HepG2 (cell line): ENCODE results near the gene RAD50. TPM values are rescaled to one million over a fixed set of nuclear protein-coding genes. Genes with fewer than 3 reads are reported as not detected.

Experiments
- FOXA3 ChIP-seq: IDR thresholded peaks from 2 replicates; pipeline ENCODE4 v1.6.1; 2016; ENCODE audit warnings: missing genetic modification reagents, missing compliant biosample characterization
- FOXK1 ChIP-seq: sonication (generic); formaldehyde crosslinking; IDR thresholded peaks from 2 replicates; pipeline ENCODE4 v1.4.0; 2020; ENCODE audit warnings: low read depth, missing genetic modification reagents, borderline replicate concordance
- JUND ChIP-seq: sonication (generic); formaldehyde crosslinking; IDR thresholded peaks from 2 replicates; pipeline ENCODE4 v1.8.0; 2022; ENCODE audit warnings: mild to moderate bottlenecking, missing genetic modification reagents
- MIER3 ChIP-seq: IDR thresholded peaks from 2 replicates; pipeline ENCODE4 v1.6.1; 2016; ENCODE audit warnings: missing compliant biosample characterization, borderline replicate concordance
- NKX3-1 ChIP-seq: sonication (generic); formaldehyde crosslinking; IDR thresholded peaks from 2 replicates; pipeline ENCODE4 v1.5.0; 2020; ENCODE audit warnings: missing genetic modification reagents
- NPAS2 ChIP-seq: sonication (generic); formaldehyde crosslinking; IDR thresholded peaks from 2 replicates; pipeline ENCODE4 v1.8.0; 2022; ENCODE audit warnings: mild to moderate bottlenecking, missing genetic modification reagents, borderline replicate concordance
- RBAK ChIP-seq: sonication (generic); formaldehyde crosslinking; IDR thresholded peaks from 2 replicates; pipeline ENCODE4 v1.5.1; 2020; ENCODE audit warnings: mild to moderate bottlenecking, missing genetic modification reagents
- SETDB1 ChIP-seq: sonication (generic); formaldehyde crosslinking; IDR thresholded peaks from 2 replicates; pipeline ENCODE4 v1.5.1; 2020; ENCODE audit warnings: missing genetic modification reagents, mild to moderate bottlenecking, borderline replicate concordance
- U2AF2 ChIP-seq: fragments of 200-400 bp; formaldehyde crosslinking; IDR thresholded peaks from 2 replicates; pipeline ENCODE4 v1.6.1; 2017; ENCODE audit warnings: low read depth, mild to moderate bottlenecking, low read length
- ZBTB2 ChIP-seq: sonication (generic); formaldehyde crosslinking; IDR thresholded peaks from 2 replicates; pipeline ENCODE4 v1.8.0; 2022; ENCODE audit warnings: low read depth, missing genetic modification reagents
- ZNF496 ChIP-seq: sonication (generic); formaldehyde crosslinking; IDR thresholded peaks from 2 replicates; pipeline ENCODE4 v1.8.1; 2023; ENCODE audit warnings: mild to moderate bottlenecking, moderate library complexity, missing genetic modification reagents; ENCODE audit not compliant: insufficient replicate concordance
- ZSCAN25 ChIP-seq: sonication (generic); formaldehyde crosslinking; IDR thresholded peaks from 2 replicates; pipeline ENCODE4 v1.8.0; 2022; ENCODE audit warnings: mild to moderate bottlenecking, missing genetic modification reagents
- ZSCAN29 ChIP-seq: sonication (generic); formaldehyde crosslinking; conservative IDR thresholded peaks from 2 replicates; pipeline ENCODE4 v1.4.0; 2020; ENCODE audit warnings: mild to moderate bottlenecking, missing genetic modification reagents
- polyA plus RNA-seq, 8 experiments: library from polyadenylated mRNA; depleted of rRNA in 3 of 8; stranded (reverse) in 7 of 8; unstranded in 1 of 8; fragments of >200 nt; fragmentation: Illumina TruSeq in 4 of 8; extraction: Trizol in 4 of 8; gene quantifications; 2 replicates each; pipeline versions ENCODE4 v1.2.1 to v1.2.3, GENCODE V29; 2011 to 2016; ENCODE audit warnings: low read depth in 4 of 8, missing spikeins in 1 of 8, mixed read lengths in 1 of 8; ENCODE audit not compliant: insufficient read depth in 1 of 8
- total RNA-seq, 5 experiments: library from RNA; depleted of rRNA; stranded (reverse); fragments of >200 nt; fragmentation: Illumina TruSeq; extraction: Trizol; gene quantifications; 2 replicates each; pipeline ENCODE4 v1.2.3, GENCODE V29; 2016; ENCODE audit warnings: low read depth in 1 of 5
- TF ChIP-seq, protein P1 (sequence below), 2 experiments: sonication (generic) in 1 of 2; formaldehyde crosslinking in 1 of 2; IDR thresholded peaks; 2 replicates each; pipeline versions ENCODE4 v1.6.1 to v1.9.0; 2014 to 2022; ENCODE audit warnings: antibody characterized with exemption in 1 of 2, borderline replicate concordance in 1 of 2, inconsistent platforms in 1 of 2, low read depth in 1 of 2, missing genetic modification reagents in 1 of 2
- TF ChIP-seq, protein P2 (sequence below): sonication (generic); formaldehyde crosslinking; IDR thresholded peaks from 2 replicates; pipeline ENCODE4 v1.4.0; 2020; ENCODE audit warnings: missing genetic modification reagents

Gene RAD50
- total and polyA plus RNA-seq, 2 of the 13 experiments (the other 11 are each of a cell fraction or from before 2014, with no cell fraction given), result 19.2 to 23.4 TPM

GRCh38 chr5:132556763-132557477 is at the start of gene RAD50 (continued):
- TF ChIP-seq, protein P1, sequence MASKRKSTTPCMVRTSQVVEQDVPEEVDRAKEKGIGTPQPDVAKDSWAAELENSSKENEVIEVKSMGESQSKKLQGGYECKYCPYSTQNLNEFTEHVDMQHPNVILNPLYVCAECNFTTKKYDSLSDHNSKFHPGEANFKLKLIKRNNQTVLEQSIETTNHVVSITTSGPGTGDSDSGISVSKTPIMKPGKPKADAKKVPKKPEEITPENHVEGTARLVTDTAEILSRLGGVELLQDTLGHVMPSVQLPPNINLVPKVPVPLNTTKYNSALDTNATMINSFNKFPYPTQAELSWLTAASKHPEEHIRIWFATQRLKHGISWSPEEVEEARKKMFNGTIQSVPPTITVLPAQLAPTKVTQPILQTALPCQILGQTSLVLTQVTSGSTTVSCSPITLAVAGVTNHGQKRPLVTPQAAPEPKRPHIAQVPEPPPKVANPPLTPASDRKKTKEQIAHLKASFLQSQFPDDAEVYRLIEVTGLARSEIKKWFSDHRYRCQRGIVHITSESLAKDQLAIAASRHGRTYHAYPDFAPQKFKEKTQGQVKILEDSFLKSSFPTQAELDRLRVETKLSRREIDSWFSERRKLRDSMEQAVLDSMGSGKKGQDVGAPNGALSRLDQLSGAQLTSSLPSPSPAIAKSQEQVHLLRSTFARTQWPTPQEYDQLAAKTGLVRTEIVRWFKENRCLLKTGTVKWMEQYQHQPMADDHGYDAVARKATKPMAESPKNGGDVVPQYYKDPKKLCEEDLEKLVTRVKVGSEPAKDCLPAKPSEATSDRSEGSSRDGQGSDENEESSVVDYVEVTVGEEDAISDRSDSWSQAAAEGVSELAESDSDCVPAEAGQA (IDR thresholded peaks at IDR 0.05; ENCODE audit: low read depth), result peak; percentile 63; the same call in 1 of the 2 replicates
- TF ChIP-seq, protein P1 (CRISPR knock-in tag; IDR thresholded peaks at IDR 0.05; ENCODE audit: borderline replicate concordance), result no peak
- 0 out of 2 replicates have a peak, but pooled peaks have one; percentile 23 for TF ChIP-seq RBAK (CRISPR knock-in tag)
- peak; percentile 59; the same call in 1 of the 2 replicates for TF ChIP-seq ZSCAN29 (CRISPR knock-in tag)
- TF ChIP-seq ZNF496 (CRISPR knock-in tag), result no peak
- TF ChIP-seq FOXK1 (CRISPR knock-in tag), result peak; percentile 88; the same call in 1 of the 2 replicates
- TF ChIP-seq FOXA3 (CRISPR knock-in tag), result peak; percentile 50; the same call in 1 of the 2 replicates
- TF ChIP-seq NPAS2 (CRISPR knock-in tag), result no peak
- 0 out of 2 replicates have a peak, but pooled peaks have one; percentile 42 for TF ChIP-seq JUND (CRISPR knock-in tag)
- TF ChIP-seq NKX3-1 (CRISPR knock-in tag), result 0 out of 2 replicates have a peak, but pooled peaks have one; percentile 80
- TF ChIP-seq ZBTB2 (CRISPR knock-in tag), result peak; percentile 92
- 0 out of 2 replicates have a peak, but pooled peaks have one; percentile 19 for TF ChIP-seq SETDB1 (CRISPR knock-in tag)
- TF ChIP-seq MIER3 (CRISPR knock-in tag), result peak; percentile 90; the same call in 1 of the 2 replicates
- TF ChIP-seq, protein P2, sequence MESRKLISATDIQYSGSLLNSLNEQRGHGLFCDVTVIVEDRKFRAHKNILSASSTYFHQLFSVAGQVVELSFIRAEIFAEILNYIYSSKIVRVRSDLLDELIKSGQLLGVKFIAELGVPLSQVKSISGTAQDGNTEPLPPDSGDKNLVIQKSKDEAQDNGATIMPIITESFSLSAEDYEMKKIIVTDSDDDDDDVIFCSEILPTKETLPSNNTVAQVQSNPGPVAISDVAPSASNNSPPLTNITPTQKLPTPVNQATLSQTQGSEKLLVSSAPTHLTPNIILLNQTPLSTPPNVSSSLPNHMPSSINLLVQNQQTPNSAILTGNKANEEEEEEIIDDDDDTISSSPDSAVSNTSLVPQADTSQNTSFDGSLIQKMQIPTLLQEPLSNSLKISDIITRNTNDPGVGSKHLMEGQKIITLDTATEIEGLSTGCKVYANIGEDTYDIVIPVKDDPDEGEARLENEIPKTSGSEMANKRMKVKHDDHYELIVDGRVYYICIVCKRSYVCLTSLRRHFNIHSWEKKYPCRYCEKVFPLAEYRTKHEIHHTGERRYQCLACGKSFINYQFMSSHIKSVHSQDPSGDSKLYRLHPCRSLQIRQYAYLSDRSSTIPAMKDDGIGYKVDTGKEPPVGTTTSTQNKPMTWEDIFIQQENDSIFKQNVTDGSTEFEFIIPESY (CRISPR knock-in tag), result peak; percentile 63; the same call in 1 of the 2 replicates
- TF ChIP-seq U2AF2, result peak; percentile 81; the same call in 1 of the 2 replicates
- peak; percentile 76; the same call in 1 of the 2 replicates for TF ChIP-seq ZSCAN25 (CRISPR knock-in tag)
